Left ventricle myocardium inferior (tissue), 1 donor: ENCODE data around the gene JAML. TPM values are rescaled to one million over a fixed set of nuclear protein-coding genes. Genes with fewer than 3 reads are reported as not detected.

Source experiments
- DNase-seq: peaks from one replicate; pipeline ENCODE4 v3.0.0-alpha.2; 2020
- H3K27ac ChIP-seq: fragments of 200-600 bp; replicated peaks from 2 replicates; pipeline ENCODE4 v1.8.0; 2021
- H3K27me3 ChIP-seq: fragments of 200-600 bp; 2 replicates; pipeline ENCODE4 v1.8.0; 2021; ENCODE audit warnings: low read depth
- H3K36me3 ChIP-seq: fragments of 200-600 bp; 2 replicates; pipeline ENCODE4 v1.8.0; 2021
- H3K4me1 ChIP-seq: fragments of 200-600 bp; 2 replicates; pipeline ENCODE4 v1.8.0; 2021
- H3K4me3 ChIP-seq: fragments of 200-600 bp; 2 replicates; pipeline ENCODE4 v1.8.0; 2021; ENCODE audit warnings: mild to moderate bottlenecking, moderate library complexity
- H3K9me3 ChIP-seq: fragments of 200-600 bp; replicated peaks from 2 replicates; pipeline ENCODE4 v1.8.0; 2021
- intact Hi-C: fragments of 100-400 bp; cut with micrococcal nuclease; formaldehyde crosslinking; loops from one replicate; pipeline ENCODE4 v1.11.0; 2022
- total RNA-seq: library from RNA; stranded (reverse); fragmentation: NEBNext Ultra II Directional; extraction: Animal tissue kit (Norgen Biotek cat#: 25700); gene quantifications from one replicate; pipeline ENCODE4 v1.2.1, GENCODE V29; 2021
- TF ChIP-seq, protein P1 (sequence below): fragments of 200-600 bp; IDR thresholded peaks from 2 replicates; pipeline ENCODE4 v1.8.0; 2021; ENCODE audit warnings: antibody characterized with exemption, mild to moderate bottlenecking, borderline replicate concordance
- donor health status: DM: no; HTN: yes; CAD: no; lungs with severe emphysema.

The JAML gene
- total RNA-seq, 1 donor from 2014 or later: 2.9 TPM

DNA sequence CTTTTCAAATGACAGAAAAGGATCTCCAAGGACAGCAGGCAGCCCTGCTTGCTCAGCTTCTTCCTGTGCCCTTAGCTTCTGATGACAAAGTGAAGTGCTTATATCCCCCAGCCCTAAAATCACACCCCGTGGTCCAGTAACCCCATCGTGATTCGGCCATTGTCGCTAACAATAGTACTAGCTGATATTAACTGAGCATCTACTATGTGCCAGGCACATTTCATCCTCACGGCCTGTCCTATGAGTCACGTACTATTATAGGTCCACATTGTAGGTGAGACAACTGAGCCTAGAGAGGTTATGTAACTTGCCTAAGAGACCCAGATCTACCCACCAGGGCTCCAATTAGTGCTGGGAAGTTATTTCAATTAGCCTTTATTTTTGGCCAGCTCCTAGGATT is 78.3 kb downstream of the JAML start:
- peaks cover 41% of the 10 kb centered on the region for H3K4me1 ChIP-seq
- peaks cover 17% of the 10 kb centered on the region for H3K27me3 ChIP-seq
- H3K36me3 ChIP-seq: no peaks in the 10 kb centered on the region
- TF ChIP-seq, protein P1, sequence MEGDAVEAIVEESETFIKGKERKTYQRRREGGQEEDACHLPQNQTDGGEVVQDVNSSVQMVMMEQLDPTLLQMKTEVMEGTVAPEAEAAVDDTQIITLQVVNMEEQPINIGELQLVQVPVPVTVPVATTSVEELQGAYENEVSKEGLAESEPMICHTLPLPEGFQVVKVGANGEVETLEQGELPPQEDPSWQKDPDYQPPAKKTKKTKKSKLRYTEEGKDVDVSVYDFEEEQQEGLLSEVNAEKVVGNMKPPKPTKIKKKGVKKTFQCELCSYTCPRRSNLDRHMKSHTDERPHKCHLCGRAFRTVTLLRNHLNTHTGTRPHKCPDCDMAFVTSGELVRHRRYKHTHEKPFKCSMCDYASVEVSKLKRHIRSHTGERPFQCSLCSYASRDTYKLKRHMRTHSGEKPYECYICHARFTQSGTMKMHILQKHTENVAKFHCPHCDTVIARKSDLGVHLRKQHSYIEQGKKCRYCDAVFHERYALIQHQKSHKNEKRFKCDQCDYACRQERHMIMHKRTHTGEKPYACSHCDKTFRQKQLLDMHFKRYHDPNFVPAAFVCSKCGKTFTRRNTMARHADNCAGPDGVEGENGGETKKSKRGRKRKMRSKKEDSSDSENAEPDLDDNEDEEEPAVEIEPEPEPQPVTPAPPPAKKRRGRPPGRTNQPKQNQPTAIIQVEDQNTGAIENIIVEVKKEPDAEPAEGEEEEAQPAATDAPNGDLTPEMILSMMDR: no peak
- intact Hi-C loops: no loop called here
- H3K4me3 ChIP-seq: peak overlapping the region; percentile 66
- H3K9me3 ChIP-seq: no peaks in the 10 kb centered on the region
- no peak for DNase-seq
- H3K27ac ChIP-seq: peak overlapping the region; percentile 71

DNA sequence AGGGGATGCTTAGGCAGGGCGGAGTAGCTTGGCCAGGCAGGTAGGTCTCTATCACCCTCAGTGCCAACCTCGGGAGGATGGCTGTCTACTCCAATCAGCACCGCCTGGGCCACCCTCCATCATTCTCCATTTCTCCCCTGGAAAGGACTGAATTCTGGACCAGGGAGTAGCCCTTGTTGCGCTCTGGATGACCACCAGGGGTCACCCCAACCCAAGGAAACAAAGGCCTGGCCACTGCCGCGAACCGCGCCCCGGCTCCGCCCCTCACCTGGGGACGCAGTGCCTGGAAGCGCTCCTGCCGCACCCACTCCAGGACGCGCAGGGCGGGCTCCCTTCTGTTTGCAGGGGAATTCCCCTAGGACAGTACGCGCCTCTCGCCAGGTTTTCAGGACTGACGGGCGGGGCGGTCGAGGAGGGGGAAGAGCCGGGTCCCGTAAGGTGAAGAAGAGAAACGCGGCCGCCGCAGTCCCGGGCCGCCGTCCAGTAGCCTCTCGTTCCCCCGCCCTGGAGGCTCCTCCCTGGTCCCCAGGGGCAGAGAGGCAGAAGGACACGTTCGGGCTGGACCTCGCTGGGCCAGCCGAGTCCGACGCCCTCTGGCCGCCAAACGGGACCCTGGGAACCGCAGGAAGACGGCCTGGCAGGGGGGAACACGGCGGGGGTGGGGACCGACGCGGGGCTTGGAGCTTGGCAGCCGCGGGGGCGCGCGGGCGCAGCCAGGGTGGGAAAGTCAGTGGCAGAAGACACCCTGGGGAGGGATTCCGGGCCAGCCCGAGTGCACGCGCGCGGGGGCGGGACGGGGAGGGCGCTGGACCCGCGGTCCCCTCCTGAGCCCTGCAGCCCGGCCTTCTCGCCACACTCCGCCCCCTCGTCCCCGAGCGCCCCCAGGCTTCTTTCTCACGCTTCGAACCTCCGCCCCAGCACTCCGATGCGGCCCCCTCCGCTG is 79.3 kb downstream of the JAML start:
- Histone ChIP-seq H3K27me3 (peaks cover 12% of the 10 kb centered on the region), H3K36me3 (no peaks in the 10 kb centered on the region), H3K4me1 (peaks cover 41% of the 10 kb centered on the region), H3K4me3 (peak overlapping the region; percentile 66), H3K9me3 (no peaks in the 10 kb centered on the region), H3K27ac (peak overlapping the region; percentile 71)
- intact Hi-C loops: no loop called here
- peak; percentile 87 for DNase-seq
- TF ChIP-seq, protein P1: peak; percentile 92

DNA sequence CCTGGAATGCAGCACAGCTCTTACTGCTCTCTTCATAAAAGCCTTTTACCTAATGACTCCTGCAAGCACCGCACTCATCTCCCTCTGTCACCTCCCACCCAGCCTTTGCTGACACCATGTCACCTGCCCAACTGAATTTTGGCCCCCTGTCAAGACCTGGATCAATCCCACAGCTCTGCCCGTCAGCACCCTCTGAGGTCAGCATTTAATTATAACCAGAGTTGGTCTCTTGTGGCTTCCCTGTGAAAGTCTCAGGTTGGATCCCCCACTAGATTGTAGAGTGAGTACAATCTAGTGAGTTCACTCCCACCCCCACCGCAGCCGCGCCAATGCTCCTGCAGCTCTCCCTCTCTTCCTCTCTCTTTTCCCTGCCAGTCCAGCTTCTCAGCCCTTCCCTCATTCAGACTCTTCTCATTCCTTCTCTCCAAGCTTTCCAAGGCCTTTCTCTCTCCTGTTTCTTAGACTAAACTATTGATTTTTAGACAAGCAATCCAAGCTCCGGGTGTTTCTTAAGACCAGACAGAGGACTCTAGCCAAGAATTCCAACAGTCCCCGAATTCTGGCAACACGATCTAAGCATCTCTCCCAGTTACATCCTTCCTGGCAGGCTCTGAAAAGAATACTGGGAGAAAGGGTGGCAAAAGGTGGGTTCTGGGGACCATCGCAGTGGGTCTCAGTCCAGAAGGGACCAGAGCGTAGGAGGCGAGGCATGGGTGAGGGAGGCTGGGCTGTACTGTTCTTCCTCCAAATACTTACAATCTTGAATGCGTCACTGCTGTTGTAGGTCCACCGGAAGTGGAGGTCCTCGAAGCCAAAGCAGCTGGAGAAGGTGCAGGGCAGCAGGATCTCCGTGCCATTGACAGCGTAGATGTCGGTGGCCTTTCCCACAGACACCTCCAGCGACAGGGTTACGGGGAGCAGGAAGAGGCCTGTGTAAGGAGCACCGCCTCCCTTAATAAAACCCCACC is 80.2 kb downstream of the JAML start:
- TF ChIP-seq, protein P1: no peak
- peak overlapping the region; percentile 66 for H3K4me3 ChIP-seq
- peaks cover 16% of the 10 kb centered on the region for H3K27me3 ChIP-seq
- peaks cover 40% of the 10 kb centered on the region for H3K4me1 ChIP-seq
- H3K9me3 ChIP-seq: no peaks in the 10 kb centered on the region
- H3K27ac ChIP-seq: peak overlapping the region; percentile 71
- no peaks in the 10 kb centered on the region for H3K36me3 ChIP-seq
- intact Hi-C loops: no loop called here
- DNase-seq: peak; percentile 54

Other genes with a start within 250 kb of the JAML start
- gene IL10RA, start 238.6 kb downstream of the JAML start, total RNA-seq: 5.0 TPM
- 0.30 TPM for gene TMPRSS4, start 147.9 kb downstream of the JAML start, total RNA-seq
- not detected for gene SMIM35, start 138.0 kb downstream of the JAML start, total RNA-seq
- 12.9 TPM for gene SCN4B, start 72.2 kb downstream of the JAML start, total RNA-seq
- gene SCN2B, start 48.4 kb downstream of the JAML start, total RNA-seq: 24.9 TPM
- 2.7 TPM for gene MPZL3, start 27.4 kb upstream of the JAML start, total RNA-seq
- 13.4 TPM for gene MPZL2, start 39.3 kb upstream of the JAML start, total RNA-seq
- 0.60 TPM for gene CD3E, start 79.7 kb upstream of the JAML start, total RNA-seq
- not detected for gene CD3D, start 117.7 kb upstream of the JAML start, total RNA-seq
- gene CD3G, start 119.3 kb upstream of the JAML start, total RNA-seq: 0.16 TPM
- gene UBE4A, start 134.6 kb upstream of the JAML start, total RNA-seq: 32.6 TPM
- gene ATP5MG, start 176.6 kb upstream of the JAML start, total RNA-seq: 854 TPM
- 21.0 TPM for gene KMT2A, start 211.5 kb upstream of the JAML start, total RNA-seq